Hippocampal formation (tissue), 2 donors: ENCODE results near the gene KLF17.
"Not testable (repeated sequence)": the region's sequence is repeated elsewhere in the genome, so short reads cannot be mapped to it uniquely, and the experiment has no call there.

Experiments
- DNase-seq, 2 donors: peaks; one replicate each; lab custom pipeline; 2025; lab: John Stamatoyannopoulos, UW

KLF17 gene

GRCh38 chr1:44108971-44109370 lies 9.7 kb upstream of the KLF17 start:
- DNase-seq = no peak

GRCh38 chr1:44110916-44111315 lies 7.7 kb upstream of the KLF17 start:
- DNase-seq = no peak

GRCh38 chr1:44111861-44112260 lies 6.8 kb upstream of the KLF17 start:
- no peak for DNase-seq

- DNase-seq = no peak
These were observed 6.1 kb upstream of the KLF17 start for GRCh38 chr1:44112486-44112885.

- DNase-seq = no peak
These were observed 5.5 kb upstream of the KLF17 start for GRCh38 chr1:44113095-44113609.

- DNase-seq = no peak
These were observed 4.5 kb upstream of the KLF17 start for GRCh38 chr1:44114098-44114497.

- DNase-seq = not testable (repeated sequence)
These were observed 1.3 kb upstream of the KLF17 start for GRCh38 chr1:44117272-44117671.

- no peak for DNase-seq
These were observed 904 bp downstream of the KLF17 start for GRCh38 chr1:44119525-44119924.

- DNase-seq = no peak
These were observed 1.9 kb downstream of the KLF17 start for GRCh38 chr1:44120398-44120949.

- no peak for DNase-seq
These were observed 11.2 kb downstream of the KLF17 start for GRCh38 chr1:44129616-44130500.

- no peak for DNase-seq
These were observed 12.8 kb downstream of the KLF17 start for GRCh38 chr1:44131411-44131810.

GRCh38 chr1:44134071-44134920 lies 15.7 kb downstream of the KLF17 start:
- DNase-seq = no peak

- no peak for DNase-seq
These were observed 17.3 kb downstream of the KLF17 start for GRCh38 chr1:44135886-44136285.

- no peak for DNase-seq
These were observed 19.6 kb downstream of the KLF17 start for GRCh38 chr1:44138239-44138638.

GRCh38 chr1:44139565-44139964 lies 20.9 kb downstream of the KLF17 start:
- not testable (repeated sequence) for DNase-seq

- DNase-seq = no peak
These were observed 22.9 kb downstream of the KLF17 start, which contains the start of gene KLF18 for GRCh38 chr1:44141531-44141930. KLF18 (minus strand) TSS chr1:44141631; CDS start chr1:44141631, 0 bp downstream.

GRCh38 chr1:44144962-44145756 lies 26.5 kb downstream of the KLF17 start:
- DNase-seq = no peak

- no peak for DNase-seq
These were observed 28.1 kb downstream of the KLF17 start for GRCh38 chr1:44146536-44147361.

GRCh38 chr1:44147582-44147981 lies 29.0 kb downstream of the KLF17 start:
- DNase-seq = no peak

GRCh38 chr1:44151332-44151731 lies 32.7 kb downstream of the KLF17 start:
- no peak for DNase-seq

- no peak for DNase-seq
These were observed 33.2 kb downstream of the KLF17 start for GRCh38 chr1:44151808-44152207.
